Epidermal melanocyte (primary cell): Measurements from ENCODE around the gene SPCS3.
"Not testable (repeated sequence)": the region's sequence is repeated elsewhere in the genome, so short reads cannot be mapped to it uniquely, and the experiment has no call there.

ENCODE experiments used
- DNase-seq: peaks from one replicate; pipeline ENCODE4 v3.0.0; 2011; ENCODE audit warnings: low spot score; ENCODE audit not compliant: insufficient read length

SPCS3 gene

GRCh38 chr4:176345346-176345745 is 25.6 kb downstream of the SPCS3 start:
- DNase-seq = not testable (repeated sequence)

- not testable (repeated sequence) for DNase-seq
Measured at GRCh38 chr4:176346836-176347235, 27.1 kb downstream of the SPCS3 start.

GRCh38 chr4:176350671-176351070 is 30.9 kb downstream of the SPCS3 start:
- DNase-seq = no peak

GRCh38 chr4:176354884-176355283 is 35.1 kb downstream of the SPCS3 start:
- no peak for DNase-seq

GRCh38 chr4:176357359-176358082 is 37.8 kb downstream of the SPCS3 start:
- no peak for DNase-seq

- no peak for DNase-seq
Measured at GRCh38 chr4:176358083-176358469, 38.3 kb downstream of the SPCS3 start.

- DNase-seq = peak; percentile 41
Measured at GRCh38 chr4:176359590-176359989, 39.8 kb downstream of the SPCS3 start.

- no peak for DNase-seq
Measured at GRCh38 chr4:176360446-176360845, 40.7 kb downstream of the SPCS3 start.

GRCh38 chr4:176363072-176363471 is 43.3 kb downstream of the SPCS3 start:
- no peak for DNase-seq

GRCh38 chr4:176367771-176368465 is 48.2 kb downstream of the SPCS3 start:
- DNase-seq = no peak

- no peak for DNase-seq
Measured at GRCh38 chr4:176376032-176376614, 56.4 kb downstream of the SPCS3 start.

- DNase-seq = no peak
Measured at GRCh38 chr4:176377780-176378179, 58.0 kb downstream of the SPCS3 start.

- no peak for DNase-seq
Measured at GRCh38 chr4:176380352-176381157, 60.8 kb downstream of the SPCS3 start.
